Measurements from ENCODE around the gene CCL14. TPM values are rescaled to one million over a fixed set of nuclear protein-coding genes. Genes with fewer than 3 reads are reported as not detected.

Gene CCL14
- total and polyA plus RNA-seq, 2 of the 13 experiments (the other 11 are each of a cell fraction or from before 2014, with no cell fraction given) = 1.1 to 1.7 TPM

- TF ChIP-seq, protein P1, sequence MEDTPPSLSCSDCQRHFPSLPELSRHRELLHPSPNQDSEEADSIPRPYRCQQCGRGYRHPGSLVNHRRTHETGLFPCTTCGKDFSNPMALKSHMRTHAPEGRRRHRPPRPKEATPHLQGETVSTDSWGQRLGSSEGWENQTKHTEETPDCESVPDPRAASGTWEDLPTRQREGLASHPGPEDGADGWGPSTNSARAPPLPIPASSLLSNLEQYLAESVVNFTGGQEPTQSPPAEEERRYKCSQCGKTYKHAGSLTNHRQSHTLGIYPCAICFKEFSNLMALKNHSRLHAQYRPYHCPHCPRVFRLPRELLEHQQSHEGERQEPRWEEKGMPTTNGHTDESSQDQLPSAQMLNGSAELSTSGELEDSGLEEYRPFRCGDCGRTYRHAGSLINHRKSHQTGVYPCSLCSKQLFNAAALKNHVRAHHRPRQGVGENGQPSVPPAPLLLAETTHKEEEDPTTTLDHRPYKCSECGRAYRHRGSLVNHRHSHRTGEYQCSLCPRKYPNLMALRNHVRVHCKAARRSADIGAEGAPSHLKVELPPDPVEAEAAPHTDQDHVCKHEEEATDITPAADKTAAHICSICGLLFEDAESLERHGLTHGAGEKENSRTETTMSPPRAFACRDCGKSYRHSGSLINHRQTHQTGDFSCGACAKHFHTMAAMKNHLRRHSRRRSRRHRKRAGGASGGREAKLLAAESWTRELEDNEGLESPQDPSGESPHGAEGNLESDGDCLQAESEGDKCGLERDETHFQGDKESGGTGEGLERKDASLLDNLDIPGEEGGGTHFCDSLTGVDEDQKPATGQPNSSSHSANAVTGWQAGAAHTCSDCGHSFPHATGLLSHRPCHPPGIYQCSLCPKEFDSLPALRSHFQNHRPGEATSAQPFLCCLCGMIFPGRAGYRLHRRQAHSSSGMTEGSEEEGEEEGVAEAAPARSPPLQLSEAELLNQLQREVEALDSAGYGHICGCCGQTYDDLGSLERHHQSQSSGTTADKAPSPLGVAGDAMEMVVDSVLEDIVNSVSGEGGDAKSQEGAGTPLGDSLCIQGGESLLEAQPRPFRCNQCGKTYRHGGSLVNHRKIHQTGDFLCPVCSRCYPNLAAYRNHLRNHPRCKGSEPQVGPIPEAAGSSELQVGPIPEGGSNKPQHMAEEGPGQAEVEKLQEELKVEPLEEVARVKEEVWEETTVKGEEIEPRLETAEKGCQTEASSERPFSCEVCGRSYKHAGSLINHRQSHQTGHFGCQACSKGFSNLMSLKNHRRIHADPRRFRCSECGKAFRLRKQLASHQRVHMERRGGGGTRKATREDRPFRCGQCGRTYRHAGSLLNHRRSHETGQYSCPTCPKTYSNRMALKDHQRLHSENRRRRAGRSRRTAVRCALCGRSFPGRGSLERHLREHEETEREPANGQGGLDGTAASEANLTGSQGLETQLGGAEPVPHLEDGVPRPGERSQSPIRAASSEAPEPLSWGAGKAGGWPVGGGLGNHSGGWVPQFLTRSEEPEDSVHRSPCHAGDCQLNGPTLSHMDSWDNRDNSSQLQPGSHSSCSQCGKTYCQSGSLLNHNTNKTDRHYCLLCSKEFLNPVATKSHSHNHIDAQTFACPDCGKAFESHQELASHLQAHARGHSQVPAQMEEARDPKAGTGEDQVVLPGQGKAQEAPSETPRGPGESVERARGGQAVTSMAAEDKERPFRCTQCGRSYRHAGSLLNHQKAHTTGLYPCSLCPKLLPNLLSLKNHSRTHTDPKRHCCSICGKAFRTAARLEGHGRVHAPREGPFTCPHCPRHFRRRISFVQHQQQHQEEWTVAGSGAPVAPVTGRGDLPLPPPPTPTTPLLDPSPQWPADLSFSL (CRISPR knock-in tag; IDR thresholded peaks at IDR 0.05) = no peak
- peak; percentile 47 for TF ChIP-seq SKI (IDR thresholded peaks at IDR 0.05; ENCODE audit: partially characterized antibody)
- TF ChIP-seq ZNF569 (CRISPR knock-in tag; IDR thresholded peaks at IDR 0.05; ENCODE audit: borderline replicate concordance) = no peak
- TF ChIP-seq ZSCAN25 (CRISPR knock-in tag; IDR thresholded peaks at IDR 0.05) = no peak
- TF ChIP-seq, protein P2, sequence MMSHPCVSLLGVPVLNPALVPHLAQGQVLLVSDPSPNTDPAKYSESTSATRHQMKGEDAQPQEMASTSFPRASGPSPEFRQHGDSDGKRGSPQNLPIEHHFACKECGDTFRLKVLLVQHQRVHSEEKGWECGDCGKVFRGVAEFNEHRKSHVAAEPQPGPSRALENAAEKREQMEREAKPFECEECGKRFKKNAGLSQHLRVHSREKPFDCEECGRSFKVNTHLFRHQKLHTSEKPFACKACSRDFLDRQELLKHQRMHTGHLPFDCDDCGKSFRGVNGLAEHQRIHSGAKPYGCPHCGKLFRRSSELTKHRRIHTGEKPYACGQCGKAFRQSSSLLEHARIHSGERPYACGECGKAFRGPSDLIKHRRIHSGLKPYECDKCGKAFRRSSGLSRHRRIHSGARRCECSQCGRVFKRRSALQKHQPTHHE (CRISPR knock-in tag; IDR thresholded peaks at IDR 0.05; ENCODE audit: borderline replicate concordance) = no peak
- TF ChIP-seq ZNF749 (CRISPR knock-in tag; IDR thresholded peaks at IDR 0.05; ENCODE audit: borderline replicate concordance) = no peak
- TF ChIP-seq NCOA1 (CRISPR knock-in tag; IDR thresholded peaks at IDR 0.05) = no peak
- no peak; the same call in 1 of the 2 replicates for TF ChIP-seq ZNF292 (CRISPR knock-in tag; IDR thresholded peaks at IDR 0.05; ENCODE audit: borderline replicate concordance, low read depth)
- no peak; the same call in 1 of the 2 replicates for TF ChIP-seq TBX2 (CRISPR knock-in tag; IDR thresholded peaks at IDR 0.05; ENCODE audit: borderline replicate concordance)
- TF ChIP-seq ZNF770 (CRISPR knock-in tag; IDR thresholded peaks at IDR 0.05) = no peak
- no peak for TF ChIP-seq GFI1 (CRISPR knock-in tag; IDR thresholded peaks at IDR 0.05; ENCODE audit: borderline replicate concordance)
- no peak; the same call in 1 of the 2 replicates for TF ChIP-seq HNF1A (IDR thresholded peaks at IDR 0.05; ENCODE audit: low read depth)
- TF ChIP-seq HNF1A (CRISPR knock-in tag; IDR thresholded peaks at IDR 0.05; ENCODE audit: borderline replicate concordance) = no peak
- 0 out of 2 replicates have a peak, but pooled peaks have one; percentile 17 for TF ChIP-seq RAD21 (CRISPR knock-in tag; IDR thresholded peaks at IDR 0.05)
- no peak for TF ChIP-seq SAFB2 (CRISPR knock-in tag; IDR thresholded peaks at IDR 0.05; ENCODE audit: borderline replicate concordance, low read depth)
- TF ChIP-seq ZNF564 (CRISPR knock-in tag; IDR thresholded peaks at IDR 0.05) = no peak
Measured at GRCh38 chr17:36000732-36001109, 14.2 kb upstream of the CCL14 start (continued).
